ENCODE measurements around the gene ATP5F1E.

ATP5F1E gene

GRCh38 chr20:59035381-59035780 lies 3.2 kb upstream of the ATP5F1E start:
- no peak for DNase-seq
- H2AFZ ChIP-seq (ENCODE audit: low read depth, low read length): no peak overlapping the region
- WGBS: 97% methylated on average over 3 of the region's 3 CpGs
- no peak overlapping the region for H3K23ac ChIP-seq (ENCODE audit: low read length in 2 of 2)
- H3K4me3 ChIP-seq (ENCODE audit: insufficient read depth in 1 of 2, low read depth in 1 of 2, low read length in 2 of 2): no peak overlapping the region
- no peak overlapping the region for H4K8ac ChIP-seq (ENCODE audit: low read length)
- no peak overlapping the region for H2BK12ac ChIP-seq (ENCODE audit: low read length in 2 of 2)
- H3K9ac ChIP-seq (ENCODE audit: low read length): no peak overlapping the region
- no peak overlapping the region for H3K27ac ChIP-seq (ENCODE audit: low read length, poor library complexity, severe bottlenecking)
- no peak overlapping the region for H3K14ac ChIP-seq (ENCODE audit: low read length in 2 of 2)
- no peak overlapping the region for H3K4me2 ChIP-seq (ENCODE audit: low read length, poor library complexity, severe bottlenecking)
- no peak overlapping the region for H3K18ac ChIP-seq (ENCODE audit: low read depth in 1 of 2, low read length in 2 of 2)
- no peak overlapping the region for H4K91ac ChIP-seq (ENCODE audit: low read length)
- H3K27me3 ChIP-seq (ENCODE audit: control insufficient read depth in 1 of 2, insufficient read depth in 1 of 2, low read length in 2 of 2): no peaks in the 10 kb centered on the region
- H2BK15ac ChIP-seq (ENCODE audit: low read depth, poor library complexity, severe bottlenecking): no peak overlapping the region
- no peaks in the 10 kb centered on the region for H3K9me3 ChIP-seq (ENCODE audit: control insufficient read depth, low read length)
- no peak overlapping the region for H3K4ac ChIP-seq (ENCODE audit: low read depth in 1 of 2, low read length in 2 of 2)
- H3K4me1 ChIP-seq (ENCODE audit: control insufficient read depth, insufficient read depth, low read depth, low read length): peaks cover 6% of the 10 kb centered on the region
- peaks cover 5% of the 10 kb centered on the region for H3K79me1 ChIP-seq (replicated peaks; ENCODE audit: low read length, poor library complexity, severe bottlenecking)
- H2BK120ac ChIP-seq (ENCODE audit: low read depth, low read length): no peak overlapping the region
- H3K36me3 ChIP-seq (ENCODE audit: control insufficient read depth in 1 of 2, insufficient read depth in 2 of 2, low read depth in 1 of 2, low read length in 2 of 2): peaks cover 13 to 55% of the 10 kb centered on the region in 2 experiments
- H2AK5ac ChIP-seq (ENCODE audit: low read length, severe bottlenecking): no peak overlapping the region
- no peak overlapping the region for H2BK5ac ChIP-seq (ENCODE audit: low read depth, low read length, poor library complexity, severe bottlenecking)

GRCh38 chr20:59033616-59034165 lies 1.6 kb upstream of the ATP5F1E start:
- no peak overlapping the region for H3K4ac ChIP-seq (ENCODE audit: low read depth in 1 of 2, low read length in 2 of 2)
- H4K91ac ChIP-seq (ENCODE audit: low read length): no peak overlapping the region
- peaks cover 13 to 68% of the 10 kb centered on the region in 2 experiments for H3K36me3 ChIP-seq (ENCODE audit: control insufficient read depth in 1 of 2, insufficient read depth in 2 of 2, low read depth in 1 of 2, low read length in 2 of 2)
- no peak overlapping the region for H3K23ac ChIP-seq (ENCODE audit: low read length in 2 of 2)
- no peak overlapping the region for H3K4me2 ChIP-seq (ENCODE audit: low read length, poor library complexity, severe bottlenecking)
- H2BK5ac ChIP-seq (ENCODE audit: low read depth, low read length, poor library complexity, severe bottlenecking): no peak overlapping the region
- peaks cover 5% of the 10 kb centered on the region for H3K79me1 ChIP-seq (replicated peaks; ENCODE audit: low read length, poor library complexity, severe bottlenecking)
- no peak overlapping the region for H3K14ac ChIP-seq (ENCODE audit: low read length in 2 of 2)
- no peak overlapping the region for H2AK5ac ChIP-seq (ENCODE audit: low read length, severe bottlenecking)
- no peaks in the 10 kb centered on the region for H3K9me3 ChIP-seq (ENCODE audit: control insufficient read depth, low read length)
- H2AFZ ChIP-seq (ENCODE audit: low read depth, low read length): no peak overlapping the region
- H2BK12ac ChIP-seq (ENCODE audit: low read length in 2 of 2): no peak overlapping the region
- H3K27me3 ChIP-seq (ENCODE audit: control insufficient read depth in 1 of 2, insufficient read depth in 1 of 2, low read length in 2 of 2): no peaks in the 10 kb centered on the region
- peak overlapping the region; percentile 89 for H3K9ac ChIP-seq (ENCODE audit: low read length)
- H4K8ac ChIP-seq (ENCODE audit: low read length): no peak overlapping the region
- H3K4me1 ChIP-seq (ENCODE audit: control insufficient read depth, insufficient read depth, low read depth, low read length): peaks cover 6% of the 10 kb centered on the region
- no peak overlapping the region for H3K18ac ChIP-seq (ENCODE audit: low read depth in 1 of 2, low read length in 2 of 2)
- no peak overlapping the region for H3K4me3 ChIP-seq (ENCODE audit: insufficient read depth in 1 of 2, low read depth in 1 of 2, low read length in 2 of 2)
- no peak overlapping the region for H3K27ac ChIP-seq (ENCODE audit: low read length, poor library complexity, severe bottlenecking)
- no peak overlapping the region for H2BK120ac ChIP-seq (ENCODE audit: low read depth, low read length)
- DNase-seq: no peak
- 75% methylated on average over 2 of the region's 2 CpGs for WGBS
- H2BK15ac ChIP-seq (ENCODE audit: low read depth, poor library complexity, severe bottlenecking): no peak overlapping the region

GRCh38 chr20:59033093-59033492 lies 958 bp upstream of the ATP5F1E start:
- peaks cover 5% of the 10 kb centered on the region for H3K79me1 ChIP-seq (replicated peaks; ENCODE audit: low read length, poor library complexity, severe bottlenecking)
- H3K36me3 ChIP-seq (ENCODE audit: control insufficient read depth in 1 of 2, insufficient read depth in 2 of 2, low read depth in 1 of 2, low read length in 2 of 2): peaks cover 13 to 71% of the 10 kb centered on the region in 2 experiments
- H2BK15ac ChIP-seq (ENCODE audit: low read depth, poor library complexity, severe bottlenecking): no peak overlapping the region
- DNase-seq: no peak
- no peak overlapping the region for H2BK5ac ChIP-seq (ENCODE audit: low read depth, low read length, poor library complexity, severe bottlenecking)
- H3K27ac ChIP-seq (ENCODE audit: low read length, poor library complexity, severe bottlenecking): no peak overlapping the region
- H3K27me3 ChIP-seq (ENCODE audit: control insufficient read depth in 1 of 2, insufficient read depth in 1 of 2, low read length in 2 of 2): no peaks in the 10 kb centered on the region
- no peaks in the 10 kb centered on the region for H3K9me3 ChIP-seq (ENCODE audit: control insufficient read depth, low read length)
- H3K4me2 ChIP-seq (ENCODE audit: low read length, poor library complexity, severe bottlenecking): no peak overlapping the region
- WGBS: no CpG with 5 or more reads among the region's 1 CpG
- no peak overlapping the region for H3K18ac ChIP-seq (ENCODE audit: low read depth in 1 of 2, low read length in 2 of 2)
- no peak overlapping the region for H4K8ac ChIP-seq (ENCODE audit: low read length)
- H4K91ac ChIP-seq (ENCODE audit: low read length): no peak overlapping the region
- no peak overlapping the region for H3K23ac ChIP-seq (ENCODE audit: low read length in 2 of 2)
- peak overlapping the region in 1 of 2 experiments; percentile 93 for H3K4me3 ChIP-seq (ENCODE audit: insufficient read depth in 1 of 2, low read depth in 1 of 2, low read length in 2 of 2)
- peak overlapping the region; percentile 89 for H3K9ac ChIP-seq (ENCODE audit: low read length)
- H3K14ac ChIP-seq (ENCODE audit: low read length in 2 of 2): no peak overlapping the region
- no peak overlapping the region for H2AFZ ChIP-seq (ENCODE audit: low read depth, low read length)
- H3K4ac ChIP-seq (ENCODE audit: low read depth in 1 of 2, low read length in 2 of 2): no peak overlapping the region
- no peak overlapping the region for H2AK5ac ChIP-seq (ENCODE audit: low read length, severe bottlenecking)
- H3K4me1 ChIP-seq (ENCODE audit: control insufficient read depth, insufficient read depth, low read depth, low read length): peaks cover 6% of the 10 kb centered on the region
- H2BK120ac ChIP-seq (ENCODE audit: low read depth, low read length): no peak overlapping the region
- no peak overlapping the region for H2BK12ac ChIP-seq (ENCODE audit: low read length in 2 of 2)

- Histone ChIP-seq H3K4me3 (ENCODE audit: insufficient read depth in 1 of 2, low read depth in 1 of 2, low read length in 2 of 2) (peak overlapping the region; percentile 78 to 93), H3K14ac (ENCODE audit: low read length in 2 of 2) (no peak overlapping the region), H3K9me3 (ENCODE audit: control insufficient read depth, low read length) (no peaks in the 10 kb centered on the region), H3K4ac (ENCODE audit: low read depth in 1 of 2, low read length in 2 of 2) (peak overlapping the region in 1 of 2 experiments; percentile 83), H2BK5ac (ENCODE audit: low read depth, low read length, poor library complexity, severe bottlenecking) (no peak overlapping the region), H2BK15ac (ENCODE audit: low read depth, poor library complexity, severe bottlenecking) (no peak overlapping the region), H3K23ac (ENCODE audit: low read length in 2 of 2) (no peak overlapping the region), H2BK120ac (ENCODE audit: low read depth, low read length) (peak overlapping the region; percentile 79), H3K27ac (ENCODE audit: low read length, poor library complexity, severe bottlenecking) (peak overlapping the region; percentile 41), H3K27me3 (ENCODE audit: control insufficient read depth in 1 of 2, insufficient read depth in 1 of 2, low read length in 2 of 2) (no peaks in the 10 kb centered on the region), H2BK12ac (ENCODE audit: low read length in 2 of 2) (no peak overlapping the region), H4K8ac (ENCODE audit: low read length) (peak overlapping the region; percentile 71), H4K91ac (ENCODE audit: low read length) (no peak overlapping the region), H2AFZ (ENCODE audit: low read depth, low read length) (peak overlapping the region; percentile 60), H2AK5ac (ENCODE audit: low read length, severe bottlenecking) (no peak overlapping the region), H3K36me3 (ENCODE audit: control insufficient read depth in 1 of 2, insufficient read depth in 2 of 2, low read depth in 1 of 2, low read length in 2 of 2) (peaks cover 13 to 69% of the 10 kb centered on the region in 2 experiments), H3K4me2 (ENCODE audit: low read length, poor library complexity, severe bottlenecking) (peak overlapping the region; percentile 97), H3K18ac (ENCODE audit: low read depth in 1 of 2, low read length in 2 of 2) (peak overlapping the region in 1 of 2 experiments; percentile 74), H3K79me1 (replicated peaks; ENCODE audit: low read length, poor library complexity, severe bottlenecking) (peaks cover 5% of the 10 kb centered on the region), H3K9ac (ENCODE audit: low read length) (peak overlapping the region; percentile 89), H3K4me1 (ENCODE audit: control insufficient read depth, insufficient read depth, low read depth, low read length) (peaks cover 6% of the 10 kb centered on the region)
- 2% methylated on average over 13 of the region's 13 CpGs for WGBS
- peak; percentile 72 for DNase-seq
Measured at GRCh38 chr20:59032713-59033059, 551 bp upstream of the ATP5F1E start.
